ENCODE data around the gene COL4A4.

Gene COL4A4

GRCh38 chr2:226978300-226978699, 185.7 kb downstream of the COL4A4 start:
- no peak for DNase-seq

GRCh38 chr2:226977775-226978190, 186.2 kb downstream of the COL4A4 start:
- DNase-seq: no peak

GRCh38 chr2:226973816-226974215, 190.2 kb downstream of the COL4A4 start:
- DNase-seq: no peak

GRCh38 chr2:226971770-226972169, 192.2 kb downstream of the COL4A4 start:
- no peak for DNase-seq

GRCh38 chr2:226971084-226971483, 192.9 kb downstream of the COL4A4 start:
- no peak for DNase-seq

- DNase-seq: no peak
Measured at GRCh38 chr2:226970362-226970761, 193.6 kb downstream of the COL4A4 start.

- DNase-seq: no peak
Measured at GRCh38 chr2:226969417-226970080, 194.5 kb downstream of the COL4A4 start.

- no peak for DNase-seq
Measured at GRCh38 chr2:226965376-226965775, 198.6 kb downstream of the COL4A4 start.

- no peak for DNase-seq
Measured at GRCh38 chr2:226963528-226963927, 200.5 kb downstream of the COL4A4 start.

- DNase-seq: no peak
Measured at GRCh38 chr2:226962176-226962773, 201.7 kb downstream of the COL4A4 start.

GRCh38 chr2:226959418-226959817, 204.6 kb downstream of the COL4A4 start:
- no peak for DNase-seq

GRCh38 chr2:226956659-226957058, 207.3 kb downstream of the COL4A4 start:
- DNase-seq: no peak

- no peak for DNase-seq
Measured at GRCh38 chr2:226953826-226954225, 210.2 kb downstream of the COL4A4 start.

- DNase-seq: no peak
Measured at GRCh38 chr2:226953206-226953605, 210.8 kb downstream of the COL4A4 start.
